ENCODE measurements around the gene CDX2. TPM values are rescaled to one million over a fixed set of nuclear protein-coding genes. Genes with fewer than 3 reads are reported as not detected.

Gene CDX2
- total RNA-seq, 2 experiments from 2014 or later = not detected

DNA sequence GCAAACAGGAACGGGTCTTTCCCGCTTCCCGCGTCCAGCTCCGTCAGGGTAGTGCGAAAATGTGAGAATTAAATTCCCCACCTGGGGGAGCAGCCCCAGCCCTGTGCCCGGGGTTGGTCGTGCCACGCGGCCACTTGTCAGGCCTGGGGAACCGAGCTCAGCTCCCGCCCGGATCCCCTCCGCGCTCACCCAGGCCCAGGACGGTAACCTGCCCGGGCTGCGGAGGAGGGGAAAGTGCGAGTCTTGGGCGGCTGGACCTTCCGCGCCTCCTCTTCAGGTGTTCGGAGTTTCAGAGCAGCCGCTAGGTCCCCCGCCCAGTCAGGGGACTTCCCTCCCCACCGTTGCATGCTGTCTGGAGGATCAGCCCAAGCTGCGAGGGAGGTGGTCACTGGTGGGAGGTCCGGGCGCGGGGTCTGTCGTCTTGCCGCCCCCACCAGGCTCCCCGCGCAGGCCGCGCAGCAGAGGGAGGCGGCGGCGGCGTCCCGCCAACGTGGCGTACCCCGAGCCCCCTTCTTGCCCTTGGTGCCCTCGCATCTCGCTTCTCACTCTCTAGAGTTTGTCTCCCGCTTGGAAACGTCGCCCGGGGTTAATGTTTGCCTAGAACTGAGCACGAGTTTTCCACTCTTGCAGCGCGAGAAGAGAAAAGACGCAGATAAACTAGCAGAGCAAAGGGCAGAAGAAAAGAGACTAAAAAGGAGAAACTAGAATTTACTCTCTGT, 11.3 kb upstream of the CDX2 start:
- ChIA-PET CTCF (ENCODE audit: unreplicated experiment) (no interaction called here), POLR2A (no interaction called here)
- no peaks in the 10 kb centered on the region for H3K79me2 ChIP-seq (ENCODE audit: insufficient read depth, low read depth, low read length)
- H3K36me3 ChIP-seq (ENCODE audit: insufficient read depth, low read length) = no peaks in the 10 kb centered on the region
- no peak for TF ChIP-seq EZH2phosphoT487 (IDR thresholded peaks at IDR 0.05; ENCODE audit: borderline replicate concordance, low read depth, low read length)
- TF ChIP-seq, protein P1, sequence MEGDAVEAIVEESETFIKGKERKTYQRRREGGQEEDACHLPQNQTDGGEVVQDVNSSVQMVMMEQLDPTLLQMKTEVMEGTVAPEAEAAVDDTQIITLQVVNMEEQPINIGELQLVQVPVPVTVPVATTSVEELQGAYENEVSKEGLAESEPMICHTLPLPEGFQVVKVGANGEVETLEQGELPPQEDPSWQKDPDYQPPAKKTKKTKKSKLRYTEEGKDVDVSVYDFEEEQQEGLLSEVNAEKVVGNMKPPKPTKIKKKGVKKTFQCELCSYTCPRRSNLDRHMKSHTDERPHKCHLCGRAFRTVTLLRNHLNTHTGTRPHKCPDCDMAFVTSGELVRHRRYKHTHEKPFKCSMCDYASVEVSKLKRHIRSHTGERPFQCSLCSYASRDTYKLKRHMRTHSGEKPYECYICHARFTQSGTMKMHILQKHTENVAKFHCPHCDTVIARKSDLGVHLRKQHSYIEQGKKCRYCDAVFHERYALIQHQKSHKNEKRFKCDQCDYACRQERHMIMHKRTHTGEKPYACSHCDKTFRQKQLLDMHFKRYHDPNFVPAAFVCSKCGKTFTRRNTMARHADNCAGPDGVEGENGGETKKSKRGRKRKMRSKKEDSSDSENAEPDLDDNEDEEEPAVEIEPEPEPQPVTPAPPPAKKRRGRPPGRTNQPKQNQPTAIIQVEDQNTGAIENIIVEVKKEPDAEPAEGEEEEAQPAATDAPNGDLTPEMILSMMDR (conservative IDR thresholded peaks at IDR 0.05; ENCODE audit: low read length) = no peak
- intact Hi-C loops (cut with micrococcal nuclease; ENCODE audit: unreplicated experiment) = loop anchor here (5.0 to 10.0 kb wide), 2 partner anchors 294 to 603 kb away; no protein-coding TSS in a partner anchor
- no peak overlapping the region for H3K27ac ChIP-seq (ENCODE audit: low read depth, low read length, poor library complexity, severe bottlenecking)
- H3K4me3 ChIP-seq (ENCODE audit: low read depth, low read length, poor library complexity, severe bottlenecking) = no peak overlapping the region
- no peaks in the 10 kb centered on the region for H3K4me1 ChIP-seq (ENCODE audit: insufficient read depth, low read length, poor library complexity, severe bottlenecking)
- no peak overlapping the region for H2AFZ ChIP-seq (ENCODE audit: low read length)
- H3K9me3 ChIP-seq (ENCODE audit: low read length) = no peaks in the 10 kb centered on the region
- no peak overlapping the region for H3K4me2 ChIP-seq (ENCODE audit: low read length)
- H4K20me1 ChIP-seq (ENCODE audit: insufficient read depth, low read length) = no peaks in the 10 kb centered on the region
- no TSS peak for BruUV-seq (replicated peaks)
- DNase-seq (ENCODE audit: low spot score) = no peak
- no peaks in the 10 kb centered on the region for H3K9me2 ChIP-seq (ENCODE audit: insufficient read depth, low read length)

DNA sequence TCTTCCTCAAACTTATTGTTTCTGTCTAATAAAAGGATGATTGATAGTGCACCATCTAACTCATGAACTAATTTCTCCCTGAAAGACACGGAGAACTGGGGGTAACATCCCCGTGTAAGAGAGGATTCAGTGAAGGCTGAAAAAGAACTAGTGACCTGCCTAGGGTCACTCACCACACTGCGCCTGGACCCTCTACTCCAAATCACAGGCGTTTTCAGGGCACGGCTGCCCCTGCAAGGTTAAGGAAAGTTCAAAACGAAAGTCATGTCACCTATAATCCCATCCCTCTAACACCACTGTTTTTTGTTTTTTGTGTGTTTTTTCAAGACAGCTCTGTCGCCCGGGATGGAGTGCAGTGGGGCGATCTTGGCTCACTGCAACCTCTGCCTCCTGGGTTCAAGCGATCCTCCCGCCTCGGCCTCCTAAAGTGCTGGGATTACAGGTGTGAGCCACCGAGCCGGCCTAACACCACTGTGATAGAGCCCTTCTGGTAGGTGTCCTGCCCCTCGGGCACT, 10.7 kb upstream of the CDX2 start:
- Histone ChIP-seq H4K20me1 (ENCODE audit: insufficient read depth, low read length) (no peaks in the 10 kb centered on the region), H2AFZ (ENCODE audit: low read length) (no peak overlapping the region), H3K27ac (ENCODE audit: low read depth, low read length, poor library complexity, severe bottlenecking) (no peak overlapping the region), H3K9me2 (ENCODE audit: insufficient read depth, low read length) (no peaks in the 10 kb centered on the region), H3K4me3 (ENCODE audit: low read depth, low read length, poor library complexity, severe bottlenecking) (no peak overlapping the region), H3K4me2 (ENCODE audit: low read length) (no peak overlapping the region), H3K79me2 (ENCODE audit: insufficient read depth, low read depth, low read length) (no peaks in the 10 kb centered on the region), H3K4me1 (ENCODE audit: insufficient read depth, low read length, poor library complexity, severe bottlenecking) (no peaks in the 10 kb centered on the region), H3K9me3 (ENCODE audit: low read length) (no peaks in the 10 kb centered on the region), H3K36me3 (ENCODE audit: insufficient read depth, low read length) (no peaks in the 10 kb centered on the region)
- ChIA-PET POLR2A (no interaction called here), CTCF (ENCODE audit: unreplicated experiment) (no interaction called here)
- TF ChIP-seq EZH2phosphoT487 (IDR thresholded peaks at IDR 0.05; ENCODE audit: borderline replicate concordance, low read depth, low read length) = no peak
- TF ChIP-seq, protein P1 (conservative IDR thresholded peaks at IDR 0.05; ENCODE audit: low read length) = no peak
- no peak for DNase-seq (ENCODE audit: low spot score)
- intact Hi-C loops (cut with micrococcal nuclease; ENCODE audit: unreplicated experiment) = loop anchor here (5.0 to 10.0 kb wide), 2 partner anchors 295 to 603 kb away; no protein-coding TSS in a partner anchor
- BruUV-seq (replicated peaks) = no TSS peak

DNA sequence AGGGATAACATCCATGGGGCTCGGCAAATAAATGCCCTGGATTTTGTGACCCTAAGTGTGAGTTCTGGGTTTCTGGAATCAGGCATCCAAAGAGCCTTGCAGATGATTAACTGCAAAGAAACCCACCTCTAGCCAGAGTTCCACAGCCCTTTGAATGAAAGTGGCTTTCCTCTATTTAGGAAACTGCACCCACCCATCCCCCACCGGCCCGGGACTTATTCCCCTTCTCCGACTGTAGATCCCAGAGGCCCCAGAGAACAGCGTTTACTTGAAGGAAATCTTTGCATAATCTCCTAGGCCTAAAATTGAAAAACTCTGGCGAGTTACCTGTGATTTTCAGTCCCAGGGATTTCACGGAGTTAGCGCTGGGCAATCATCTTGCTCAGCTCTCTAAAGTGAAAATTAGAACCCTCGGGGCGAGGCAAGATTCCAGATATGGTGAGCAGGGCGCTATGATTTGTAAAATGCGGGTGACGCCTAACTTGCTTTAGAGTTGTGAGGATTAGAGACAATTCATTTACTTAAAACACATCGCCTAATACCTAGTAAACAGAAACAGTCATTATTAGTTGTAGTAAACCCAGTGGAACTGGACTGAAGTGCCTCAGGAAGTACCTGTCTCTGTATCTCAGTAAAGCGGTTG, 10.0 kb upstream of the CDX2 start:
- H4K20me1 ChIP-seq (ENCODE audit: insufficient read depth, low read length) = no peaks in the 10 kb centered on the region
- H3K79me2 ChIP-seq (ENCODE audit: insufficient read depth, low read depth, low read length) = no peaks in the 10 kb centered on the region
- no peak for TF ChIP-seq EZH2phosphoT487 (IDR thresholded peaks at IDR 0.05; ENCODE audit: borderline replicate concordance, low read depth, low read length)
- TF ChIP-seq, protein P1 (conservative IDR thresholded peaks at IDR 0.05; ENCODE audit: low read length) = no peak
- H3K9me3 ChIP-seq (ENCODE audit: low read length) = no peaks in the 10 kb centered on the region
- no peaks in the 10 kb centered on the region for H3K4me1 ChIP-seq (ENCODE audit: insufficient read depth, low read length, poor library complexity, severe bottlenecking)
- no peak overlapping the region for H2AFZ ChIP-seq (ENCODE audit: low read length)
- no peaks in the 10 kb centered on the region for H3K36me3 ChIP-seq (ENCODE audit: insufficient read depth, low read length)
- H3K4me3 ChIP-seq (ENCODE audit: low read depth, low read length, poor library complexity, severe bottlenecking) = no peak overlapping the region
- H3K9me2 ChIP-seq (ENCODE audit: insufficient read depth, low read length) = no peaks in the 10 kb centered on the region
- CTCF ChIA-PET (ENCODE audit: unreplicated experiment) = no interaction called here
- POLR2A ChIA-PET = interaction anchor here (0.7 to 0.8 kb wide), 2 partner anchors 25 to 122 kb away, joined by 3 read pairs; no protein-coding TSS in a partner anchor
- no peak overlapping the region for H3K4me2 ChIP-seq (ENCODE audit: low read length)
- H3K27ac ChIP-seq (ENCODE audit: low read depth, low read length, poor library complexity, severe bottlenecking) = no peak overlapping the region
- intact Hi-C loops (cut with micrococcal nuclease; ENCODE audit: unreplicated experiment) = no loop called here
- no peak for DNase-seq (ENCODE audit: low spot score)
- BruUV-seq (replicated peaks) = no TSS peak

Measured in OCI-LY7 (cell line).